BLaER1 (cell line): ENCODE measurements around the gene NRG3.

Experiments used
- H3K27ac ChIP-seq: shearing (Covaris generic); formaldehyde crosslinking; 2 replicates; pipeline ENCODE4 v1.8.1; 2022
- H3K27me3 ChIP-seq: shearing (Covaris generic); formaldehyde crosslinking; 2 replicates; pipeline ENCODE4 v1.8.1; 2022
- H3K36me3 ChIP-seq: shearing (Covaris generic); formaldehyde crosslinking; 2 replicates; pipeline ENCODE4 v1.8.1; 2022
- H3K4me1 ChIP-seq: shearing (Covaris generic); formaldehyde crosslinking; 2 replicates; pipeline ENCODE4 v1.8.1; 2022
- H3K4me2 ChIP-seq: shearing (Covaris generic); formaldehyde crosslinking; 2 replicates; pipeline ENCODE4 v1.8.1; 2022
- H3K4me3 ChIP-seq: shearing (Covaris generic); formaldehyde crosslinking; 2 replicates; pipeline ENCODE4 v1.8.1; 2022
- H3K9ac ChIP-seq: shearing (Covaris generic); formaldehyde crosslinking; 2 replicates; pipeline ENCODE4 v1.8.1; 2022
- H3K9me3 ChIP-seq: shearing (Covaris generic); formaldehyde crosslinking; 2 replicates; pipeline ENCODE4 v1.8.1; 2022
- H4K20me1 ChIP-seq: shearing (Covaris generic); formaldehyde crosslinking; 2 replicates; pipeline ENCODE4 v1.8.1; 2022
- Cebpa-rat ChIP-seq: shearing (Covaris generic); IDR thresholded peaks from 2 replicates; pipeline ENCODE4 v1.8.1; 2022

The NRG3 gene

DNA sequence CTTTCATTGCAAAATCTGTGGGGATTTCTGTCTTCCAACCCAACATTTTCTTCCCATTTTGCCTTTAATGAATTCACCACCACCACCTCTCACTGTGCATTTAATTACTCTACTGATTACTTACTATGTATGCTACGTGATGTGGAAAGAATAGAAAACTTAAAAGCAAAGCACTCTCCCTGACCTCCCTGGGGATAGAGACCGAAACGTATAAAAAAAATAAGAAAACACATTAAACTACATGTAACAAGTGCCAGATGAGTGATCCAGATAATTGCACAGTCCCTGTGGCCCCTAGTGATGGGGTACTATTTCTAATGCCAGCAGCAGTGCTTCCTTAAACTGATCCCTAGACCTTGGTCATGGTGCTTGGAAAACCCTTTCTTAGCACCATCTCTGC lies 478.4 kb downstream of the NRG3 start:
- H3K4me1 ChIP-seq: peaks cover 16% of the 10 kb centered on the region; the same call in 1 of the 2 replicates
- H3K27ac ChIP-seq: no peak overlapping the region
- no peaks in the 10 kb centered on the region for H4K20me1 ChIP-seq
- peaks cover 27% of the 10 kb centered on the region; the same call in 1 of the 2 replicates for H3K36me3 ChIP-seq
- TF ChIP-seq Cebpa-rat: no peak
- H3K27me3 ChIP-seq: no peaks in the 10 kb centered on the region
- no peak overlapping the region for H3K9ac ChIP-seq
- H3K4me3 ChIP-seq: no peak overlapping the region
- H3K9me3 ChIP-seq: peaks cover 14% of the 10 kb centered on the region; the same call in 1 of the 2 replicates
- H3K4me2 ChIP-seq: peak overlapping the region; percentile 7; the same call in 1 of the 2 replicates

DNA sequence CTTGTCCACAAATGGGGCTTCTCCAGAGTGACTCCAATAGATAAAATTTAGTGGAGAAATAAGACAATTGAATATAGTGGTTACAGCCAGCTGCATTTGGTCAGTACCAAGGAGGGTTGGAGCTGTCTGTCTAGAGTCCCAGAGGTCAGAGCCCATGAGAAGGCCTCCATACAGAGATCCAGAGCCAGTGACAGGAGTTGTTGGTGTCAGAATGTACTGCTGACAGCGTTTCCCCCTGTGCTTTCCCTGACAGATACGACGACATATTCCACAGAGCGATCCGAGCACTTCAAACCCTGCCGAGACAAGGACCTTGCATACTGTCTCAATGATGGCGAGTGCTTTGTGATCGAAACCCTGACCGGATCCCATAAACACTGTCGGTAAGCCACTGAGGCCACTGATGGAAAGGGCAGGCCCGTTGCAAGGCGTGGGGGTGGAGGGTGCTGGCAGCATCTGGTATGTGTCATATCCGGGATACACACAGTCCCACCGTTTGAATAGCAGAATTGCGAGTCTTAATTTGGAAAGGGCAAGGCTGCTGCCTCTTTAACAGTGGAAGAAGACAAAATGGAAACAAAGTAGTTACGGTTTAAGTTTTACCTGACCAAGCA lies 483.6 kb downstream of the NRG3 start:
- Histone ChIP-seq H3K27me3 (no peaks in the 10 kb centered on the region), H3K27ac (no peak overlapping the region), H3K4me2 (no peak overlapping the region), H3K9ac (no peak overlapping the region), H3K4me1 (peaks cover 1% of the 10 kb centered on the region; the same call in 1 of the 2 replicates), H4K20me1 (no peaks in the 10 kb centered on the region), H3K9me3 (no peaks in the 10 kb centered on the region), H3K36me3 (peaks cover 29% of the 10 kb centered on the region), H3K4me3 (no peak overlapping the region)
- no peak for TF ChIP-seq Cebpa-rat

DNA sequence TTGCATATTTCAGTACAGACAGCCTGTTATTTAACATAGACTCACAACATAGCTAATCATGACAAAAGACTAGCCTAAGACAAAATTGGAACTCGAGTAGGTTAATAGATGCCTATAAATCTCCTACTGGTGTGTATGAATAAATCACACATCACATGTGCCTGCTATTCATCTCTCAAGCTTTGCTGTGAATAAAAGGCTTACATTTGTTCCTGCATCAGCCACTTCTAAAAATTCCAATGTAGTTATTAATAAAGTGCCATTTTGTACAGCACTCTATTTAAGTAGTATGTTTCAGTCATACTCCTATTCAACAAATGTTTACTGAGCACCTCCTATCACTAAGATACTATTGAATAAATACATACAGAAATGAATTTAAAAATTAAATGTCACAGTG lies 486.3 kb downstream of the NRG3 start:
- Histone ChIP-seq H4K20me1 (no peaks in the 10 kb centered on the region), H3K4me2 (no peak overlapping the region), H3K4me3 (no peak overlapping the region), H3K27ac (no peak overlapping the region), H3K9ac (no peak overlapping the region), H3K9me3 (no peaks in the 10 kb centered on the region), H3K4me1 (peaks cover 8% of the 10 kb centered on the region; the same call in 1 of the 2 replicates), H3K36me3 (peaks cover 28% of the 10 kb centered on the region), H3K27me3 (no peaks in the 10 kb centered on the region)
- no peak for TF ChIP-seq Cebpa-rat

DNA sequence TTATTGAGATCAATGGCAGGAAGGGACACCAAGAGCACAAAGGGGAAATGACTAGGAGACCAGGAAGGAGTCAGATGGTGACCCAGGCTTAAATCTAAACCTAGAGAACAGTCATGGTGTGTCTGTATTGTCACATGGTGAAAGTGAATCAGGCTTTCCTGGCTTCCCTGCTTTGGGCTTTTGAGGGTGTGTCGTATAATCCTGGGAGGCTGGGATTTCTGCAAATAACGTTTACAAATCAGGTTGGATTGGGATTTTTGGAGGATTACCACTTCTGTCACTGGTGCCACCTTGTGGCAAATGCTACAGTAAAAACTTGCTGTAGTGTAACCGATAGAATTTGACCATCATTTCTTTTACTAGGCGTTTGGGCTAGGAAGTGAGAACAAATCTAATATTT lies 502.6 kb downstream of the NRG3 start:
- no peaks in the 10 kb centered on the region for H4K20me1 ChIP-seq
- H3K9me3 ChIP-seq: peaks cover 40% of the 10 kb centered on the region
- H3K36me3 ChIP-seq: peaks cover 31% of the 10 kb centered on the region
- no peak overlapping the region for H3K9ac ChIP-seq
- no peak overlapping the region for H3K4me3 ChIP-seq
- no peak overlapping the region for H3K4me2 ChIP-seq
- H3K27me3 ChIP-seq: no peaks in the 10 kb centered on the region
- H3K27ac ChIP-seq: no peak overlapping the region
- H3K4me1 ChIP-seq: peaks cover 30% of the 10 kb centered on the region
- TF ChIP-seq Cebpa-rat: no peak

DNA sequence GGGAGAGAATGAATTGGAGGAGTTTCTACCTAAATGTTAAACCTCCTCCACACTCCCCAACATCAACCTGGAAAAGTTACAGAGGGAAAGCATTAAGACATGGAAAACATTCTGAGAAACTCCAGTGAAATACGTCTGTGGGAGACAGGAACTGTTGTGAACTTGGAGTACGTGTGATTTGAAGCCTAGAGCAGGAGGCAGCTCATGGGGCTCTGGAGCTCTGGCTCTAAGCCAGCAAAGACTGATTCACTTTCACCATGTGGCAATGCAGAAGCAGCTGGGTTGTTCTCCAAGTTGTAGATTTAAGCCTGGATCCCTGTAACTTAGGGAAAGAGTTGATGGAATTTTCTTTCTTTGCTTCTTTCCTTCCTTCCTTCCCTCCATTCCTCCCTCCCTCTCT lies 503.2 kb downstream of the NRG3 start:
- Histone ChIP-seq H3K36me3 (peaks cover 29% of the 10 kb centered on the region), H3K9me3 (peaks cover 34% of the 10 kb centered on the region), H3K4me1 (peaks cover 25% of the 10 kb centered on the region), H4K20me1 (no peaks in the 10 kb centered on the region), H3K9ac (no peak overlapping the region), H3K27ac (no peak overlapping the region), H3K27me3 (no peaks in the 10 kb centered on the region), H3K4me3 (no peak overlapping the region), H3K4me2 (no peak overlapping the region)
- TF ChIP-seq Cebpa-rat: no peak

DNA sequence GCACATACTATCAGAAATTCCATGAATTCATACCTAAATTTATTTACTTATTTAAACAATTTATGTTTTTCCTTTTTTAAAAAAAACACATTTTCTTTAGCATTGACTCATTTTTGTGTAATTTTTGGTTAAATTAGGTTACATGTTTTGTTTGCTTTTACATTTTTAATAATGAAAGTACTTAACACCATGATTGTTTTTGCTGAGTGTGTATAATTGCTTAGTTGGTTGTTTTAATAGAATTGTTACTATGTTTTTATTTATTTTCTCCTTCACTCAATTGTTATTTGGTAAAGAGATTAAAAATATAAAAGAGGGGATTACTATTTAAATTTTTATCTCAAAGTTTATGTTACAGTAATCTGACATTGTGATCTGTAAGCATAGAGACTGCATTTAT lies 508.4 kb downstream of the NRG3 start:
- Histone ChIP-seq H3K4me2 (no peak overlapping the region), H3K4me1 (peaks cover 10% of the 10 kb centered on the region), H3K9ac (no peak overlapping the region), H3K27me3 (no peaks in the 10 kb centered on the region), H3K36me3 (0 out of 2 replicates have a peak, but pooled peaks cover 4% of the 10 kb centered on the region), H3K4me3 (no peak overlapping the region), H4K20me1 (no peaks in the 10 kb centered on the region), H3K27ac (no peak overlapping the region), H3K9me3 (peaks cover 4% of the 10 kb centered on the region)
- TF ChIP-seq Cebpa-rat: no peak

DNA sequence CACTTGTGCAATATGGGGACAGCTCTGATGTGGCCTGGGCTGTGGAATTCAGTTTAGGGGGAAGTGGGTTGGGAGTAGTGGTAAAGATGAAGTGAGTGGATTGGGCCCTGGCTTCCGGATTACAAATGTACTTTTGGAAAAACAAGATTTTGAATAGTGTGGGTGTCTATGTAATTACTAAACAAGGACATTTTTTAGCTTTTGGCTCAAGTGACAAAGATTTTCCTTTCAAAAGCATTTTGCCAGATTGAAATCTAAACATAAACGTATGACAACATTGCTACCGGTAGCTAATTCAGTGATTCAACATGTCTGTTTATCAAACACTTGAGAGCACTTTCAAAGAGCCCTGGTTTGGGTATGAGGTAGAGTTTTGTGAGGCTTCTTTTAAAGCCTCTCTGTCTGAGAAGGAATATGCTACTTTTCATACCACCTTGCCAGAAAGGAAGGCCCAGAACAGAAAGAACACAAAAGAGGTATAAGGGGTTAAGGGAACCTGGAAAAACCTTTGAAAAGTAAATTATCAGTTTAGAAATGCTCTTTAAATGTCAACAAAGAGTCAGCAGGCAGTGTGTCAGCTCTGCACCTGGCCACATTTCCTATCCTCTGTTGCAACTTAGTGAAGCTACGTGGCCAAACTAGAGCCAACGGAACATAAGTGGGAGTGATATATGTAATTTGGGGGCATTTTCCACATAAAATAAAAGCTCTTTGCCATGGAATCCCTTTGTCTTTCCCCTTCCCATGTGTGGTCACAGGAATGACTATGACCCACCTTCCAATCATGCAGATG lies 516.1 kb downstream of the NRG3 start:
- Histone ChIP-seq H3K9me3 (no peaks in the 10 kb centered on the region), H4K20me1 (no peaks in the 10 kb centered on the region), H3K4me2 (peak overlapping the region; percentile 48), H3K36me3 (no peaks in the 10 kb centered on the region), H3K27me3 (no peaks in the 10 kb centered on the region), H3K9ac (no peak overlapping the region), H3K27ac (peak overlapping the region; percentile 47), H3K4me1 (peaks cover 77% of the 10 kb centered on the region), H3K4me3 (no peak overlapping the region)
- TF ChIP-seq Cebpa-rat: no peak

DNA sequence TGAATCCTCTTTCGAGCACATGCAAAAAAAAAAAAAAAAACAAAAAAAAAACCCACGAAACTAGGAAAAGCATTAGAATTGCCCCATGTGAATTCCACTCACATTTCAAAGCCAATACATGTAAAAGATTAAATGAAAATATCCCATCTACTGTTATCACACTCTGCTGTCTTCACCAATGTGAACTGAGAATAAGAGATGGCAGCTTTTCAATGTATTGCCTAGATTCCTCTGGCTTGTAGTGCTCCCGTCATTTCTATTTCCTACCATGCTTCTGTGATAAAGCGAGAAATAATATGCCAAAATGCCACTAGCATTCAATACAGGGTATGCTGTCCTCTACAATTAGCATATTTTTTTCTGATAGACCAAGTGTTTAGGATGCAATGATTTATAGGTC lies 517.0 kb downstream of the NRG3 start:
- Histone ChIP-seq H3K9ac (no peak overlapping the region), H4K20me1 (no peaks in the 10 kb centered on the region), H3K27ac (peak overlapping the region; percentile 47; the same call in 1 of the 2 replicates), H3K4me1 (peaks cover 86% of the 10 kb centered on the region), H3K36me3 (no peaks in the 10 kb centered on the region), H3K4me3 (no peak overlapping the region), H3K4me2 (0 out of 2 replicates have a peak overlapping the region, but pooled peaks have one; percentile 77), H3K9me3 (no peaks in the 10 kb centered on the region), H3K27me3 (no peaks in the 10 kb centered on the region)
- TF ChIP-seq Cebpa-rat: no peak

DNA sequence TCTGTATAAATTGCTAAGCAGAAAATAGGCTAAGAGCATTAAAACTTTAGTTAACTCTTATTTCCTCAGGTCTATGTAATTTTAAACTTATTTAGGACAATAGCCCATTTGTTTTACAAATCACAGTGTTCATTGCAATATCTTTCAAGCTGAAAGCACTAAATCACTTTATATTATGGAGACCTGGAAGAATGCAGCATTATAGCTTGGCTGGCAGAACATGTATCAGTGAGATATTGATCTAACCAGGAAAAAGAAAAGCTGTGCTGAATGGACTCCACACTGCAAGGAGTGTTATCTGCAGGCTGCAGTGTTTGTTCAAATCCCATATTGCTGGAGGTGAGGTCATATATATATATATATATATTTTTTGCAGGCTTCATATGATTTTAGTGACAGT lies 517.5 kb downstream of the NRG3 start:
- H3K4me2 ChIP-seq: peak overlapping the region; percentile 77
- H3K9ac ChIP-seq: no peak overlapping the region
- no peak for TF ChIP-seq Cebpa-rat
- H3K36me3 ChIP-seq: no peaks in the 10 kb centered on the region
- H3K4me1 ChIP-seq: peaks cover 92% of the 10 kb centered on the region
- H4K20me1 ChIP-seq: no peaks in the 10 kb centered on the region
- H3K27me3 ChIP-seq: no peaks in the 10 kb centered on the region
- peak overlapping the region; percentile 72 for H3K27ac ChIP-seq
- no peaks in the 10 kb centered on the region for H3K9me3 ChIP-seq
- no peak overlapping the region for H3K4me3 ChIP-seq

DNA sequence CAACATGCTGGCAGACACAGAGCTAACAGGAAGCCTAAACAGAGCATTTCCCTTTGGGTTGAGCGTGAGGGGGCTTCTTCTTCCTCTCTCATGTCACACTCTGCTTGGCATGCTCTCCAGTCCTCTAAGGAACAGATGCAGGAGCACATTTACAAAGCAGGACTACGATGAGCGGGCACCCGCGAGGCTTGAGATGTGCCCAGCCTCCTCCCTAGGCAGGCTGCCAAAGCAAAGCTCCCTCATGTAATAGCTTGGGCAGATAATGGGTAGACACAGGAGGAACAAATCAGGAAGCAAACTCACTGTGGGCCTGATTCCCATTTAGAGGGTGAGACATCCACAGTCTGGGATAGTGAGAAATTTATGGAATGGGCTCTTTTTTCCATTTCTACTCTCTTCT lies 519.1 kb downstream of the NRG3 start:
- Histone ChIP-seq H3K9ac (peak overlapping the region; percentile 56), H4K20me1 (no peaks in the 10 kb centered on the region), H3K36me3 (no peaks in the 10 kb centered on the region; the same call in 1 of the 2 replicates), H3K4me1 (peaks cover 94% of the 10 kb centered on the region), H3K27me3 (no peaks in the 10 kb centered on the region), H3K9me3 (no peaks in the 10 kb centered on the region), H3K4me3 (no peak overlapping the region), H3K4me2 (peak overlapping the region; percentile 77), H3K27ac (peak overlapping the region; percentile 72)
- no peak for TF ChIP-seq Cebpa-rat
